Transverse colon (tissue), 4 donors: ENCODE data around the gene ZNF138. TPM values are rescaled to one million over a fixed set of nuclear protein-coding genes. Genes with fewer than 3 reads are reported as not detected.
A peak's percentile ranks its signal among the peaks of the same experiment; 100 is the strongest.
"Not testable (repeated sequence)": the region's sequence is repeated elsewhere in the genome, so short reads cannot be mapped to it uniquely, and the experiment has no call there.

Source experiments
- DNase-seq: peaks from one replicate; pipeline ENCODE4 v3.0.0-alpha.2; 2019
- H3K27ac ChIP-seq, 4 donors: fragments of 200-600 bp; sonication (generic); 2 replicates each; pipeline ENCODE4 v1.5.1; 2016 to 2018; ENCODE audit warnings: inconsistent platforms in 4 of 4
- H3K27me3 ChIP-seq: fragments of 200-600 bp; sonication (generic); 2 replicates; pipeline ENCODE4 v1.5.1; 2017; ENCODE audit warnings: inconsistent platforms
- H3K36me3 ChIP-seq, 4 donors: fragments of 200-600 bp; sonication (generic); 2 replicates each; pipeline ENCODE4 v1.5.1; 2017 to 2019; ENCODE audit warnings: inconsistent platforms in 4 of 4
- H3K4me1 ChIP-seq, 4 donors: fragments of 200-600 bp; sonication (generic); 2 replicates each; pipeline ENCODE4 v1.5.1; 2017 to 2020; ENCODE audit warnings: inconsistent platforms in 4 of 4
- H3K4me3 ChIP-seq, 4 donors: fragments of 200-600 bp; sonication (generic); 1 replicate in 1 of 4; 2 replicates in 3 of 4; pipeline versions ENCODE4 v1.5.1 to v1.6.1; 2017 to 2019; ENCODE audit warnings: inconsistent platforms in 4 of 4
- H3K9me3 ChIP-seq, 2 donors: fragments of 200-600 bp; sonication (generic); 2 replicates each; pipeline ENCODE4 v1.5.1; 2017 to 2019; ENCODE audit warnings: inconsistent platforms in 2 of 2
- EP300 ChIP-seq: sonication (generic); formaldehyde crosslinking; IDR thresholded peaks from one replicate; pipeline ENCODE4 v1.6.1; 2017; ENCODE audit warnings: antibody characterized with exemption, low read depth
- POLR2A ChIP-seq: fragments of 450-650 bp; IDR thresholded peaks from one replicate; pipeline ENCODE4 v1.6.1; 2016; ENCODE audit warnings: antibody characterized with exemption, mild to moderate bottlenecking, moderate library complexity
- POLR2AphosphoS5 ChIP-seq, 3 donors: sonication (generic); formaldehyde crosslinking; IDR thresholded peaks; one replicate each; pipeline ENCODE4 v1.6.1; 2016; ENCODE audit warnings: antibody characterized with exemption in 3 of 3
- WGBS, 2 donors: methylation state at CpG; one replicate each; pipeline ENCODE4 v1.1.5; 2018; ENCODE audit warnings: low coverage in 1 of 2; 5-methylcytosine and 5-hydroxymethylcytosine counted together
- in situ Hi-C, 4 donors: fragments of 200-750 bp; cut with MboI; loops; one replicate each; pipeline versions ENCODE4 v1.15.0 to v1.15.1; 2017; ENCODE audit warnings: low sequenced_read_pairs in 3 of 4, low pct_ligation_motif_present in 1 of 4, low pct_unique_long_range_greater_than_20kb in 1 of 4
- intact Hi-C: fragments of 100-400 bp; cut with DNase I; formaldehyde crosslinking; loops from one replicate; pipeline ENCODE4 v1.15.1; 2023; ENCODE audit warnings: low total_unique reads
- total RNA-seq, 4 donors: library from RNA; depleted of rRNA; stranded (reverse); fragments of >200 nt; gene quantifications; one replicate each; pipeline ENCODE4 v1.1.0, GENCODE V29; 2016
- TF ChIP-seq, protein P1 (sequence below), 5 experiments: fragments of 200-600 bp in 3 of 5; fragments of 450-650 bp in 2 of 5; sonication (generic) in 3 of 5; IDR thresholded peaks; 1 replicate in 2 of 5; 2 replicates in 3 of 5; pipeline ENCODE4 v1.5.1; 2016 to 2017; ENCODE audit warnings: antibody characterized with exemption in 5 of 5, inconsistent platforms in 3 of 5, mild to moderate bottlenecking in 2 of 5, moderate library complexity in 1 of 5

ZNF138 gene
- total RNA-seq, 4 donors from 2014 or later, result 4.2 to 17.2 (median 10.9) TPM

DNA sequence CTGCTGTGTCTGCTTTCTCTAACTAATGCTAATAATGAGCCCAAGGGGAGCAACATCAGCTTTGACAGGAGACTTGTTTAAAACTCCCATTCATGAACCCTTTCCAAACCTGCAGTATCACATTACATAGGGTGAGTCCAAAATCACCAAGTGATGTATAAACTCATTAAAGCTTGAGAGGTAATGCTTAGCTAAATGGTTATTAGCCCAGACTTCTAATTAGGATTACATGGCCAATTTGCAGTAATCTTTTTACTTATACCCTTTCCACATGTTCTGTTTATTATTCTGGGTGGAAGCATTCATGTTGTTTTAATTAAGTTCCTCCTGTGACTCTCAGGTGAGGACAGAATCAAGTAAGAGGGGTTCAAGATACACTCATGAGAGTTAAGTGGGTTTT, 17.5 kb downstream of the ZNF138 start:
- H3K4me3 ChIP-seq, result no peak overlapping the region
- no peak for TF ChIP-seq POLR2A
- TF ChIP-seq POLR2AphosphoS5 (IDR thresholded peaks at IDR 0.05), result no peak
- no peak for TF ChIP-seq EP300
- TF ChIP-seq, protein P1, sequence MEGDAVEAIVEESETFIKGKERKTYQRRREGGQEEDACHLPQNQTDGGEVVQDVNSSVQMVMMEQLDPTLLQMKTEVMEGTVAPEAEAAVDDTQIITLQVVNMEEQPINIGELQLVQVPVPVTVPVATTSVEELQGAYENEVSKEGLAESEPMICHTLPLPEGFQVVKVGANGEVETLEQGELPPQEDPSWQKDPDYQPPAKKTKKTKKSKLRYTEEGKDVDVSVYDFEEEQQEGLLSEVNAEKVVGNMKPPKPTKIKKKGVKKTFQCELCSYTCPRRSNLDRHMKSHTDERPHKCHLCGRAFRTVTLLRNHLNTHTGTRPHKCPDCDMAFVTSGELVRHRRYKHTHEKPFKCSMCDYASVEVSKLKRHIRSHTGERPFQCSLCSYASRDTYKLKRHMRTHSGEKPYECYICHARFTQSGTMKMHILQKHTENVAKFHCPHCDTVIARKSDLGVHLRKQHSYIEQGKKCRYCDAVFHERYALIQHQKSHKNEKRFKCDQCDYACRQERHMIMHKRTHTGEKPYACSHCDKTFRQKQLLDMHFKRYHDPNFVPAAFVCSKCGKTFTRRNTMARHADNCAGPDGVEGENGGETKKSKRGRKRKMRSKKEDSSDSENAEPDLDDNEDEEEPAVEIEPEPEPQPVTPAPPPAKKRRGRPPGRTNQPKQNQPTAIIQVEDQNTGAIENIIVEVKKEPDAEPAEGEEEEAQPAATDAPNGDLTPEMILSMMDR (IDR thresholded peaks at IDR 0.05), result no peak
- in situ Hi-C loops, result no loop called here
- no peak overlapping the region for H3K27ac ChIP-seq
- peaks cover 0 to 8% (median 0%) of the 10 kb centered on the region in 4 donors for H3K36me3 ChIP-seq
- no peaks in the 10 kb centered on the region for H3K9me3 ChIP-seq
- no peaks in the 10 kb centered on the region for H3K4me1 ChIP-seq
- DNase-seq, result no peak
- H3K27me3 ChIP-seq, result no peaks in the 10 kb centered on the region
- intact Hi-C loops, result no loop called here

- no peaks in the 10 kb centered on the region for H3K27me3 ChIP-seq
- peak in 1 of 3 donors; percentile 12 for TF ChIP-seq POLR2AphosphoS5 (IDR thresholded peaks at IDR 0.05)
- TF ChIP-seq EP300, result no peak
- intact Hi-C loops (no loop called here), in situ Hi-C loops (no loop called here)
- no peaks in the 10 kb centered on the region for H3K4me1 ChIP-seq
- no peaks in the 10 kb centered on the region for H3K9me3 ChIP-seq
- 60 to 88% methylated on average over 1 of the region's 1 CpG for WGBS, 2 donors
- peak overlapping the region in 2 of 4 donors; percentile 25 to 47 for H3K27ac ChIP-seq
- H3K4me3 ChIP-seq, result no peak overlapping the region
- H3K36me3 ChIP-seq, result peaks cover 0 to 8% (median 0%) of the 10 kb centered on the region in 4 donors
- DNase-seq, result no peak
Measured at GRCh38 chr7:64830926-64831325, 36.7 kb downstream of the ZNF138 start.

GRCh38 chr7:64832136-64832535, 37.9 kb downstream of the ZNF138 start:
- no peak for DNase-seq
- in situ Hi-C loops, result no loop called here
- Histone ChIP-seq H3K4me3 (no peak overlapping the region), H3K9me3 (no peaks in the 10 kb centered on the region), H3K27ac (no peak overlapping the region), H3K27me3 (no peaks in the 10 kb centered on the region), H3K36me3 (peaks cover 0 to 8% (median 0%) of the 10 kb centered on the region in 4 donors), H3K4me1 (no peaks in the 10 kb centered on the region)
- TF ChIP-seq, protein P1 (IDR thresholded peaks at IDR 0.05), result no peak
- TF ChIP-seq POLR2AphosphoS5 (IDR thresholded peaks at IDR 0.05) (no peak), EP300 (no peak), POLR2A (no peak)
- 76 to 96% methylated on average over 4 of the region's 4 CpGs for WGBS, 2 donors
- intact Hi-C loops, result no loop called here

GRCh38 chr7:64834989-64835388, 40.8 kb downstream of the ZNF138 start:
- DNase-seq, result no peak
- in situ Hi-C loops (no loop called here), intact Hi-C loops (no loop called here)
- no peaks in the 10 kb centered on the region for H3K27me3 ChIP-seq
- H3K4me3 ChIP-seq, result no peak overlapping the region
- peaks cover 0 to 8% (median 0%) of the 10 kb centered on the region in 4 donors for H3K36me3 ChIP-seq
- 67 to 90% methylated on average over 5 to 16 of the region's 16 CpGs for WGBS, 2 donors
- no peak overlapping the region for H3K27ac ChIP-seq
- no peaks in the 10 kb centered on the region for H3K9me3 ChIP-seq
- H3K4me1 ChIP-seq, result no peaks in the 10 kb centered on the region
- no peak for TF ChIP-seq POLR2AphosphoS5 (IDR thresholded peaks at IDR 0.05)
- no peak for TF ChIP-seq POLR2A

- intact Hi-C loops, H3K27me3 ChIP-seq, H3K9me3 ChIP-seq, H3K27ac ChIP-seq, H3K36me3 ChIP-seq, H3K4me3 ChIP-seq, H3K4me1 ChIP-seq, in situ Hi-C loops, DNase-seq: not testable (repeated sequence)
- WGBS, 2 donors, result 96 to 100% methylated on average over 2 to 8 of the region's 8 CpGs
Measured at GRCh38 chr7:64835856-64836255, 41.6 kb downstream of the ZNF138 start.

- H3K4me1 ChIP-seq, DNase-seq, H3K9me3 ChIP-seq, H3K36me3 ChIP-seq, H3K27ac ChIP-seq, H3K4me3 ChIP-seq, in situ Hi-C loops, H3K27me3 ChIP-seq, intact Hi-C loops: not testable (repeated sequence)
- WGBS, 2 donors, result 83% methylated on average over 2 of the region's 17 CpGs; no CpG with 5 or more reads in 1 of the 2 donors
Measured at GRCh38 chr7:64838051-64838450, 43.8 kb downstream of the ZNF138 start.
